MM.1S (cell line): ENCODE data around the gene PPP1R14C.

Experiments used
- DNase-seq: peaks from one replicate; pipeline ENCODE4 v3.0.0-alpha.2; 2015
- H2AFZ ChIP-seq: fragments of 300-600 bp; sonication (generic); 2 replicates; pipeline ENCODE4 v1.6.0; 2016; ENCODE audit warnings: antibody characterized with exemption, low read length
- H3F3A ChIP-seq: fragments of 300-600 bp; sonication (generic); 2 replicates; pipeline ENCODE4 v1.6.1; 2016; ENCODE audit warnings: mild to moderate bottlenecking, antibody characterized with exemption, low read length, moderate library complexity, mixed read lengths; ENCODE audit not compliant: insufficient read depth
- H3K27ac ChIP-seq: fragments of 300-600 bp; sonication (generic); 2 replicates; pipeline ENCODE4 v1.5.1; 2016; ENCODE audit warnings: mild to moderate bottlenecking, low read length
- H3K27me3 ChIP-seq: fragments of 300-600 bp; sonication (generic); replicated peaks from 2 replicates; pipeline ENCODE4 v1.6.0; 2016; ENCODE audit warnings: low read length; ENCODE audit not compliant: insufficient read depth
- H3K36me3 ChIP-seq: fragments of 300-600 bp; sonication (generic); replicated peaks from 2 replicates; pipeline ENCODE4 v1.6.1; 2016; ENCODE audit warnings: mild to moderate bottlenecking, low read length, mixed read lengths; ENCODE audit not compliant: insufficient read depth
- H3K4me1 ChIP-seq: fragments of 300-600 bp; sonication (generic); 2 replicates; pipeline ENCODE4 v1.6.1; 2016; ENCODE audit warnings: low read length, mixed read lengths
- H3K4me2 ChIP-seq: fragments of 300-600 bp; sonication (generic); 2 replicates; pipeline ENCODE4 v1.6.0; 2016; ENCODE audit warnings: low read depth, low read length
- H3K4me3 ChIP-seq: fragments of 300-600 bp; sonication (generic); 2 replicates; pipeline ENCODE4 v1.5.1; 2016; ENCODE audit warnings: low read length, mixed read lengths
- H3K79me2 ChIP-seq: fragments of 300-600 bp; sonication (generic); 2 replicates; pipeline ENCODE4 v1.6.1; 2016; ENCODE audit warnings: mixed run types, low read length, mixed read lengths
- H3K9ac ChIP-seq: fragments of 300-600 bp; sonication (generic); 2 replicates; pipeline ENCODE4 v1.6.1; 2016; ENCODE audit warnings: low read length, mixed read lengths
- H3K9me2 ChIP-seq: fragments of 300-600 bp; sonication (generic); replicated peaks from 2 replicates; pipeline ENCODE4 v1.6.1; 2016; ENCODE audit warnings: mild to moderate bottlenecking, low read length, mixed read lengths; ENCODE audit not compliant: insufficient read depth
- H3K9me3 ChIP-seq: fragments of 300-600 bp; sonication (generic); replicated peaks from 2 replicates; pipeline ENCODE4 v1.6.1; 2016; ENCODE audit warnings: mild to moderate bottlenecking, low read length, mixed read lengths; ENCODE audit not compliant: insufficient read depth
- H4K20me1 ChIP-seq: fragments of 300-600 bp; sonication (generic); 2 replicates; pipeline ENCODE4 v1.6.1; 2016; ENCODE audit warnings: mild to moderate bottlenecking, low read length, moderate library complexity, mixed read lengths; ENCODE audit not compliant: insufficient read depth
- EZH2 ChIP-seq: fragments of 300-600 bp; sonication (generic); optimal IDR thresholded peaks from 2 replicates; pipeline ENCODE3; 2017; ENCODE audit warnings: low read depth, mild to moderate bottlenecking, antibody characterized with exemption, low read length, mixed read lengths
- EZH2phosphoT487 ChIP-seq: fragments of 300-600 bp; sonication (generic); IDR thresholded peaks from 2 replicates; pipeline ENCODE4 v1.6.1; 2018; ENCODE audit warnings: antibody characterized with exemption, low read length
- TF ChIP-seq, protein P1 (sequence below): fragments of 300-600 bp; sonication (generic); IDR thresholded peaks from 2 replicates; pipeline ENCODE4 v1.5.1; 2016; ENCODE audit warnings: antibody characterized with exemption, low read length, mixed read lengths

The PPP1R14C gene

DNA sequence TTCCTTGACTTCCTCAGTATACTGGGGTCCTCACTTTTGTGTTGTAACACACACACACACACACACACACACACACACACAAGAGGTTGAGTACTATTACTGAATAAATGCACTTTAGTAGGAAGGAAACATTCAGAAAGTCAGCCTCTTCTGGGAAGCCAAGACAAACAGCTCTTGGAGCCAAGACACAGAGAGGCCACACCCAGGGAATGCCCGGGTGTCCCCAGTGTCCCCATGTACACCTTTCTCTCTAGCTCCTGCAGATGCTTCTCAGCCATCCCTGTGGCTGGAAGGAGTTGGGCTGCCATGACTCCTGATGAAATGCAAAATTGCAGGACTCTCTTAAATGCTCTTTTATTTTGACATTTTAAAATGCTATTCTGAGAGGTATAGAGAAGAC is 70.5 kb downstream of the PPP1R14C start:
- Histone ChIP-seq H3K9me2 (no peaks in the 10 kb centered on the region), H3K36me3 (no peaks in the 10 kb centered on the region), H3K9ac (no peak overlapping the region), H3K4me1 (no peaks in the 10 kb centered on the region), H3K9me3 (no peaks in the 10 kb centered on the region), H3K27ac (no peak overlapping the region), H3K27me3 (no peaks in the 10 kb centered on the region), H3K4me3 (no peak overlapping the region), H3K4me2 (no peak overlapping the region), H2AFZ (no peak overlapping the region), H3K79me2 (no peaks in the 10 kb centered on the region), H4K20me1 (no peaks in the 10 kb centered on the region), H3F3A (no peaks in the 10 kb centered on the region)
- no peak for DNase-seq
- TF ChIP-seq EZH2phosphoT487 (no peak), EZH2 (no peak)
- TF ChIP-seq, protein P1, sequence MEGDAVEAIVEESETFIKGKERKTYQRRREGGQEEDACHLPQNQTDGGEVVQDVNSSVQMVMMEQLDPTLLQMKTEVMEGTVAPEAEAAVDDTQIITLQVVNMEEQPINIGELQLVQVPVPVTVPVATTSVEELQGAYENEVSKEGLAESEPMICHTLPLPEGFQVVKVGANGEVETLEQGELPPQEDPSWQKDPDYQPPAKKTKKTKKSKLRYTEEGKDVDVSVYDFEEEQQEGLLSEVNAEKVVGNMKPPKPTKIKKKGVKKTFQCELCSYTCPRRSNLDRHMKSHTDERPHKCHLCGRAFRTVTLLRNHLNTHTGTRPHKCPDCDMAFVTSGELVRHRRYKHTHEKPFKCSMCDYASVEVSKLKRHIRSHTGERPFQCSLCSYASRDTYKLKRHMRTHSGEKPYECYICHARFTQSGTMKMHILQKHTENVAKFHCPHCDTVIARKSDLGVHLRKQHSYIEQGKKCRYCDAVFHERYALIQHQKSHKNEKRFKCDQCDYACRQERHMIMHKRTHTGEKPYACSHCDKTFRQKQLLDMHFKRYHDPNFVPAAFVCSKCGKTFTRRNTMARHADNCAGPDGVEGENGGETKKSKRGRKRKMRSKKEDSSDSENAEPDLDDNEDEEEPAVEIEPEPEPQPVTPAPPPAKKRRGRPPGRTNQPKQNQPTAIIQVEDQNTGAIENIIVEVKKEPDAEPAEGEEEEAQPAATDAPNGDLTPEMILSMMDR: no peak

DNA sequence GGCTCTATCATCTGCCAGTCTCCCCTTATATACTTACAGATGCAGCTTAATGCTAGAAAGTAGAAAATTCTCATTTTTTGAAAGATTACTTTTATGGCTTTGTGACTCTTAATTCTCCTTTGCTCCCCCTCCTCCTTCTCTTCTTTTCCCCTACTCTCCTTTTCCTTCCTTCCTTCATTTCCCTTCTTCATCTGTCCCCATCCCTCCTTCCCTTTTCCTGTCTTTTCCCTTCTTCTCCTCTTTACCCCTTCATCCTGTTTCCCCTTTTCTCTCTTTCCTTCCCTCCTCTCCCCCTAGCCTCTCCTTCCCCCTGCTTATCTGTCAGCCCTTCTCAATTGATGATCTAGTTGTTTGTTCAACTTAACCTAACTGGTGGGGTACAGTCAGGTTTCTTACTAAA is 71.5 kb downstream of the PPP1R14C start:
- H3K27me3 ChIP-seq: no peaks in the 10 kb centered on the region
- H3K9me3 ChIP-seq: no peaks in the 10 kb centered on the region
- no peaks in the 10 kb centered on the region for H3K4me1 ChIP-seq
- DNase-seq: no peak
- no peaks in the 10 kb centered on the region for H4K20me1 ChIP-seq
- no peak overlapping the region for H3K4me3 ChIP-seq
- no peaks in the 10 kb centered on the region for H3K9me2 ChIP-seq
- H3K4me2 ChIP-seq: no peak overlapping the region
- no peaks in the 10 kb centered on the region for H3K36me3 ChIP-seq
- no peak overlapping the region for H3K9ac ChIP-seq
- no peaks in the 10 kb centered on the region for H3F3A ChIP-seq
- H2AFZ ChIP-seq: no peak overlapping the region
- no peaks in the 10 kb centered on the region for H3K79me2 ChIP-seq
- H3K27ac ChIP-seq: no peak overlapping the region
- TF ChIP-seq EZH2phosphoT487: no peak
- TF ChIP-seq EZH2: no peak
- TF ChIP-seq, protein P1: no peak

DNA sequence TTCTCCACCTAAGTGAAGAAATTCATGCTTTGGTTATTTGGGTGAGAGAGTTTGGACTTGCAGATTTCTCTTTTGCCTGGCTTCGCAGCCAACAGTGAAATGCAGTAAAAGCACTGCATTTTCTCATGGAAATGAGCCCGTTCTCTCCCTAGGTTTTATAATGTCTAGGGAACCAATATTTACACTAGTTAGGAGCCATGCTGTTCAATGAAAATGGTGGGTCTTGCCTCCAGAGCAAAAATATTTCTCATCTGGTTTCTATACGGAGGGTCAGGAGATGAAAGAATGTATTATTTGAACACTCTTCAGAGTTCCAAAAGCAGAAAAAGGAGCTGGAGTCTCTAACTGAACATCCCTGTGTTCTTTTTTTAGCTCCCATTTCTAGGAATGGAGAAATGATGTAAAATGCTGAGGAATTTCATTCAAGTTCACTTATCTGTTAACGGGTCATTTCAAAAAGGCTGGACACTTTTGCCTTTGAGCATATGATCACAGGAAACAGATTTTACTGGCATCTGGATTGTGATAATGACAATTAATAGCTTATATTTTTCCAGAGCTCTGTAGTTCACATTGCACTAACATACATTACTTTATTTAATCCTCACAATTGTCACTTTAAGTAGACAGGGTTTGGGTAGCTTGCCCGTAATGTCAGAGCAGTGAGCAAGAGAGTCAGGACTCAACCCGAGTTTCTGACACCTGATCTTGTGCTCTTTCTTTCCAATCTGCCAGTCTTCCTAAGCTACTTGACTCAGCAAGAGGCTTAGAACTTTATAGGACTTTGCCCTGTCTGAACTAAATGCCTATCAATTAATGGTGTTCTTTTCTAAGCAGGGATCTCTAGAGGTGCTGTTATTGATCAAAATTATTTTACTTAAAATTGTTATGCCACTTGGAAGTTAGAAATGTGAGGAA is 78.0 kb downstream of the PPP1R14C start:
- Histone ChIP-seq H4K20me1 (no peaks in the 10 kb centered on the region), H3K4me3 (no peak overlapping the region), H2AFZ (no peak overlapping the region), H3K4me1 (no peaks in the 10 kb centered on the region), H3F3A (no peaks in the 10 kb centered on the region), H3K9me3 (no peaks in the 10 kb centered on the region), H3K27me3 (no peaks in the 10 kb centered on the region), H3K4me2 (no peak overlapping the region), H3K79me2 (no peaks in the 10 kb centered on the region), H3K9me2 (no peaks in the 10 kb centered on the region), H3K36me3 (no peaks in the 10 kb centered on the region), H3K9ac (no peak overlapping the region), H3K27ac (no peak overlapping the region)
- no peak for TF ChIP-seq EZH2
- TF ChIP-seq EZH2phosphoT487: no peak
- TF ChIP-seq, protein P1: no peak
- no peak for DNase-seq
